OCI-LY1 (cell line): ENCODE measurements around the gene BRPF1.

Experiments used
- CTCF ChIP-seq: fragments of 200-600 bp; sonication (generic), shearing (Covaris generic); IDR thresholded peaks from 2 replicates; pipeline ENCODE4 v1.5.1; 2017; ENCODE audit warnings: mild to moderate bottlenecking, antibody characterized with exemption, low read length, moderate library complexity, mixed read lengths
- EZH2 ChIP-seq: fragments of 200-600 bp; sonication (generic), shearing (Covaris generic); IDR thresholded peaks from 2 replicates; pipeline ENCODE4 v1.8.0; 2017; ENCODE audit warnings: borderline replicate concordance, mixed run types, mild to moderate bottlenecking, antibody characterized with exemption, low read length, moderate library complexity, mixed read lengths

GRCh38 chr3:9730657-9731205 lies 804 bp upstream of the BRPF1 start:
- TF ChIP-seq EZH2 (no peak), CTCF (no peak)
